GM12878 (cell line): ENCODE results near the gene KIZ. TPM values are rescaled to one million over a fixed set of nuclear protein-coding genes. Genes with fewer than 3 reads are reported as not detected.

Experiments used
- ATAC-seq: fragments of 200-7000 bp; cut with Tn5 transposase; 3 replicates; pipeline ENCODE4 v1.9.1; 2020; ENCODE audit warnings: mild to moderate bottlenecking, moderate library complexity
- BruUV-seq: library from RNA; stranded (reverse); fragments of 400-500 nt; replicated peaks from 2 replicates; lab custom pipeline; 2021; lab: Mats Ljungman, UMichigan
- CTCF ChIA-PET: fragments of 300-600 bp; sonication (Branson Sonifier 250); formaldehyde crosslinking; extraction: SDS; loops from one replicate; lab custom pipeline; 2021; ENCODE audit warnings: inconsistent platforms; lab: Yijun Ruan, JAX
- POLR2A ChIA-PET: fragments of 350-600 bp; formaldehyde crosslinking; extraction: SDS; loops from one replicate; lab custom pipeline; 2021; ENCODE audit warnings: inconsistent platforms; lab: Charles Lee
- RAD21 ChIA-PET: fragments of 300-600 bp; sonication (Branson Sonifier 250); formaldehyde crosslinking; loops from one replicate; lab custom pipeline; 2023; ENCODE audit warnings: antibody characterized with exemption; ENCODE audit not compliant: unreplicated experiment; lab: Charles Lee
- SMC1A ChIA-PET: fragments of 300-600 bp; sonication (Branson Sonifier 250); formaldehyde crosslinking; loops from one replicate; lab custom pipeline; 2023; ENCODE audit not compliant: unreplicated experiment, uncharacterized antibody; lab: Charles Lee
- DNase-seq: peaks from one replicate; pipeline ENCODE4 v3.0.0-alpha.2; 2011; ENCODE audit warnings: low read depth, low spot score
- FAIRE-seq: peaks from 3 replicates; lab custom pipeline; 2011; peaks lifted over from hg19 to GRCh38; lab: Jason Lieb, UNC
- H2AFZ ChIP-seq: 2 replicates; pipeline ENCODE4 v1.6.0; 2011; ENCODE audit warnings: low read depth, low read length, control low read depth; ENCODE audit not compliant: control insufficient read depth
- H3K27ac ChIP-seq: 2 replicates; pipeline ENCODE4 v1.5.1; 2011; ENCODE audit warnings: control low read depth; ENCODE audit not compliant: control insufficient read depth, insufficient read depth
- H3K27me3 ChIP-seq, 2 experiments: replicated peaks in 1 of 2; 2 replicates each; pipeline versions ENCODE4 v1.6.0 to v1.6.1; 2011; ENCODE audit warnings: low read length in 1 of 2; ENCODE audit not compliant: control insufficient read depth in 2 of 2, insufficient read depth in 2 of 2
- H3K36me3 ChIP-seq, 2 experiments: 2 replicates each; pipeline ENCODE4 v1.5.1; 2011; ENCODE audit warnings: low read length in 1 of 2; ENCODE audit not compliant: control insufficient read depth in 2 of 2, insufficient read depth in 2 of 2
- H3K4me1 ChIP-seq: 2 replicates; pipeline ENCODE4 v1.6.1; 2011; ENCODE audit warnings: mild to moderate bottlenecking, low read length, moderate library complexity, mixed read lengths; ENCODE audit not compliant: control insufficient read depth, insufficient read depth
- H3K4me2 ChIP-seq: 2 replicates; pipeline ENCODE4 v1.6.0; 2011; ENCODE audit warnings: control low read depth; ENCODE audit not compliant: control insufficient read depth, insufficient read depth
- H3K4me3 ChIP-seq: fragments of 200-600 bp; sonication (generic); 2 replicates; pipeline ENCODE4 v1.5.1; 2016
- H3K79me2 ChIP-seq: 2 replicates; pipeline ENCODE4 v1.6.0; 2011; ENCODE audit warnings: low read length; ENCODE audit not compliant: control insufficient read depth, insufficient read depth
- H3K9ac ChIP-seq: 2 replicates; pipeline ENCODE4 v1.8.0; 2011; ENCODE audit warnings: low read length, control low read depth, mixed read lengths; ENCODE audit not compliant: control insufficient read depth, insufficient read depth
- H3K9me3 ChIP-seq: replicated peaks from 3 replicates; pipeline ENCODE4 v1.5.1; 2011; ENCODE audit warnings: mild to moderate bottlenecking, low read length; ENCODE audit not compliant: control insufficient read depth, insufficient read depth
- H4K20me1 ChIP-seq: 2 replicates; pipeline ENCODE4 v1.6.0; 2011; ENCODE audit not compliant: control insufficient read depth, insufficient read depth
- IRF4 ChIP-seq: IDR thresholded peaks from 2 replicates; pipeline ENCODE4 v1.6.1; 2011; ENCODE audit warnings: low read depth, low read length
- KAT2A ChIP-seq: conservative IDR thresholded peaks from 2 replicates; pipeline ENCODE4 v1.6.1; 2011; ENCODE audit warnings: low read depth, low read length; ENCODE audit not compliant: control insufficient read depth
- MEF2A ChIP-seq: IDR thresholded peaks from 2 replicates; pipeline ENCODE4 v1.6.1; 2011; ENCODE audit warnings: low read depth, mild to moderate bottlenecking, low read length, moderate library complexity; ENCODE audit not compliant: insufficient read depth
- NKRF ChIP-seq: fragments of 450-650 bp; conservative IDR thresholded peaks from 2 replicates; pipeline ENCODE4 v1.6.1; 2017; ENCODE audit warnings: mild to moderate bottlenecking, moderate library complexity
- NR2C2 ChIP-seq: IDR thresholded peaks from 2 replicates; pipeline ENCODE4 v1.6.1; 2011; ENCODE audit warnings: borderline replicate concordance, low read depth; ENCODE audit not compliant: control insufficient read depth, insufficient read length
- NRF1 ChIP-seq: conservative IDR thresholded peaks from 2 replicates; pipeline ENCODE4 v1.6.1; 2011; ENCODE audit warnings: mild to moderate bottlenecking, low read depth, low read length, improper control_type of control experiment
- RBBP5 ChIP-seq: fragments of 200-600 bp; sonication (generic); conservative IDR thresholded peaks from 2 replicates; pipeline ENCODE4 v1.6.1; 2016
- RCOR1 ChIP-seq: conservative IDR thresholded peaks from 2 replicates; pipeline ENCODE4 v1.6.1; 2012; ENCODE audit warnings: low read depth, low read length, improper control_type of control experiment
- RUNX3 ChIP-seq: IDR thresholded peaks from 2 replicates; pipeline ENCODE4 v1.6.1; 2012; ENCODE audit warnings: low read length, inconsistent platforms
- SIX5 ChIP-seq: IDR thresholded peaks from 2 replicates; pipeline ENCODE4 v1.6.1; 2011; ENCODE audit warnings: mild to moderate bottlenecking, low read depth, low read length, moderate library complexity; ENCODE audit not compliant: severe bottlenecking
- SKIL ChIP-seq: fragments of 450-650 bp; IDR thresholded peaks from 2 replicates; pipeline ENCODE4 v1.6.1; 2017; ENCODE audit warnings: mild to moderate bottlenecking, low read depth, inconsistent platforms; ENCODE audit not compliant: poor library complexity, severe bottlenecking
- TARDBP ChIP-seq: IDR thresholded peaks from 2 replicates; pipeline ENCODE4 v1.6.1; 2016; ENCODE audit warnings: borderline replicate concordance
- TBL1XR1 ChIP-seq: IDR thresholded peaks from 2 replicates; pipeline ENCODE4 v1.6.1; 2012; ENCODE audit warnings: low read depth, low read length, improper control_type of control experiment
- TCF12 ChIP-seq: IDR thresholded peaks from 2 replicates; pipeline ENCODE4 v1.6.1; 2011; ENCODE audit warnings: low read depth, mild to moderate bottlenecking, low read length
- TCF7 ChIP-seq: IDR thresholded peaks from 2 replicates; pipeline ENCODE4 v1.6.1; 2014; ENCODE audit warnings: antibody characterized with exemption, borderline replicate concordance
- ZBTB11 ChIP-seq: fragments of 450-650 bp; formaldehyde crosslinking; IDR thresholded peaks from 2 replicates; pipeline ENCODE4 v1.5.0; 2022; ENCODE audit warnings: mild to moderate bottlenecking, missing genetic modification characterization
- WGBS: methylation state at CpG from one replicate; pipeline ENCODE4 v1.1.6; 2016; ENCODE audit warnings: low lambda C conversion rate; ENCODE audit not compliant: insufficient replicate concordance, insufficient coverage; ENCODE audit errors: missing lambda C conversion rate; 5-methylcytosine and 5-hydroxymethylcytosine counted together
- in situ Hi-C: fragments of 300-500 bp; cut with MboI; formaldehyde crosslinking; loops from 9 replicates; pipeline ENCODE4 v1.14.3; 2018; ENCODE audit warnings: mixed read lengths
- intact Hi-C: fragments of 100-400 bp; cut with micrococcal nuclease; formaldehyde crosslinking; loops from one replicate; pipeline ENCODE4 v1.14.2; 2022; ENCODE audit not compliant: unreplicated experiment
- polyA plus RNA-seq, 11 experiments: library from polyadenylated mRNA; depleted of rRNA in 4 of 11; unstranded in 6 of 11; stranded (reverse) in 5 of 11; fragments of >200 nt; fragmentation: Nextera tagmentation in 4 of 11; fragmentation: Illumina TruSeq in 1 of 11; extraction: Ambion mirVana in 4 of 11; extraction: Trizol in 1 of 11; gene quantifications; 1 replicate in 1 of 11; 2 replicates in 10 of 11; pipeline versions ENCODE4 v1.2.1 to v1.2.3, GENCODE V29; 2011 to 2016; ENCODE audit warnings: inconsistent platforms in 2 of 11, missing spikeins in 2 of 11, low read depth in 1 of 11
- total RNA-seq, 4 experiments: library from RNA; depleted of rRNA in 3 of 4; stranded (reverse); fragments of >200 nt in 3 of 4; fragmentation: Illumina TruSeq in 1 of 4; extraction: Trizol in 1 of 4; gene quantifications; 2 replicates each; pipeline versions ENCODE4 v1.2.1 to v1.2.3, GENCODE V29; 2013 to 2021

KIZ gene
- total and polyA plus RNA-seq, 10 of the 15 experiments (the other 5 are each of a cell fraction or from before 2014, with no cell fraction given): 2.7 to 11.0 (median 7.3) TPM

- no peak for TF ChIP-seq TCF7
- TF ChIP-seq, all 136 proteins: peak for 0
Observed at GRCh38 chr20:21185849-21186248, 60.0 kb downstream of the KIZ start (continued).

- ChIA-PET POLR2A (no interaction called here), RAD21 (no interaction called here), SMC1A (interaction anchor here (0.9 kb wide), 1 partner anchor 9 kb away, joined by 3 read pairs; no protein-coding TSS in a partner anchor), CTCF (no interaction called here)
- DNase-seq (no peak), ATAC-seq (no peak), FAIRE-seq (no peak)
- 86% methylated on average over 10 of the region's 10 CpGs for WGBS
- intact Hi-C loops (no loop called here), in situ Hi-C loops (no loop called here)
- no peak overlapping the region for H3K9ac ChIP-seq
- H3K4me3 ChIP-seq: no peak overlapping the region
- no peaks in the 10 kb centered on the region for H3K79me2 ChIP-seq
- H3K27me3 ChIP-seq: no peaks in the 10 kb centered on the region
- H3K4me1 ChIP-seq: no peaks in the 10 kb centered on the region
- no peaks in the 10 kb centered on the region for H3K36me3 ChIP-seq
- H4K20me1 ChIP-seq: no peaks in the 10 kb centered on the region
- no peak overlapping the region for H3K27ac ChIP-seq
- H2AFZ ChIP-seq: no peak overlapping the region
- no TSS peak for BruUV-seq
- no peak overlapping the region for H3K4me2 ChIP-seq
- no peaks in the 10 kb centered on the region for H3K9me3 ChIP-seq
- TF ChIP-seq NRF1 (no peak), SIX5 (no peak), NKRF (no peak), MEF2A (no peak), KAT2A (no peak), RCOR1 (no peak), SKIL (no peak), TCF12 (no peak), TBL1XR1 (no peak), IRF4 (no peak), NR2C2 (no peak), RBBP5 (no peak), ZBTB11 (CRISPR knock-in tag) (no peak), RUNX3 (no peak), TARDBP (no peak)
Observed at GRCh38 chr20:21189761-21190523, 64.1 kb downstream of the KIZ start.
